ENCODE data around the gene LANCL3. TPM values are rescaled to one million over a fixed set of nuclear protein-coding genes. Genes with fewer than 3 reads are reported as not detected.

Gene LANCL3
- polyA plus RNA-seq, 2 donors, result 0.98 to 1.4 TPM

GRCh38 chrX:37686369-37686995 lies 115.0 kb downstream of the LANCL3 start:
- peak overlapping the region; percentile 45 to 57 for H3K4me3 ChIP-seq (ENCODE audit: low read depth in 1 of 2, low read length in 2 of 2)
- WGBS, 2 donors, result 71 to 72% methylated on average over 9 of the region's 9 CpGs
- H3K36me3 ChIP-seq (ENCODE audit: control insufficient read depth in 2 of 2, insufficient read depth in 2 of 2, low read length in 1 of 2), result no peaks in the 10 kb centered on the region
- H3K27me3 ChIP-seq (ENCODE audit: control insufficient read depth in 1 of 2, insufficient read depth in 2 of 2, low read length in 2 of 2), result no peaks in the 10 kb centered on the region
- peaks cover 0 to 3% of the 10 kb centered on the region in 2 donors for H3K9me3 ChIP-seq (ENCODE audit: control insufficient read depth in 2 of 2, insufficient read depth in 1 of 2, low read depth in 1 of 2, low read length in 1 of 2)
- H3K27ac ChIP-seq (ENCODE audit: low read depth in 2 of 2, low read length in 1 of 2), result peak overlapping the region in 1 of 2 donors; percentile 50
- H3K4me1 ChIP-seq (ENCODE audit: control insufficient read depth in 2 of 2, insufficient read depth in 2 of 2, low read length in 1 of 2), result peaks cover 0 to 4% of the 10 kb centered on the region in 2 donors

GRCh38 chrX:37686996-37687395 lies 115.5 kb downstream of the LANCL3 start:
- no peak overlapping the region for H3K4me3 ChIP-seq (ENCODE audit: low read depth in 1 of 2, low read length in 2 of 2)
- peaks cover 0 to 3% of the 10 kb centered on the region in 2 donors for H3K9me3 ChIP-seq (ENCODE audit: control insufficient read depth in 2 of 2, insufficient read depth in 1 of 2, low read depth in 1 of 2, low read length in 1 of 2)
- H3K36me3 ChIP-seq (ENCODE audit: control insufficient read depth in 2 of 2, insufficient read depth in 2 of 2, low read length in 1 of 2), result no peaks in the 10 kb centered on the region
- no peaks in the 10 kb centered on the region for H3K27me3 ChIP-seq (ENCODE audit: control insufficient read depth in 1 of 2, insufficient read depth in 2 of 2, low read length in 2 of 2)
- H3K4me1 ChIP-seq (ENCODE audit: control insufficient read depth in 2 of 2, insufficient read depth in 2 of 2, low read length in 1 of 2), result peaks cover 0 to 4% of the 10 kb centered on the region in 2 donors
- WGBS, 2 donors, result 75 to 88% methylated on average over 3 of the region's 3 CpGs
- no peak overlapping the region for H3K27ac ChIP-seq (ENCODE audit: low read depth in 2 of 2, low read length in 1 of 2)

- peaks cover 0 to 3% of the 10 kb centered on the region in 2 donors for H3K9me3 ChIP-seq (ENCODE audit: control insufficient read depth in 2 of 2, insufficient read depth in 1 of 2, low read depth in 1 of 2, low read length in 1 of 2)
- peaks cover 0 to 4% of the 10 kb centered on the region in 2 donors for H3K4me1 ChIP-seq (ENCODE audit: control insufficient read depth in 2 of 2, insufficient read depth in 2 of 2, low read length in 1 of 2)
- H3K4me3 ChIP-seq (ENCODE audit: low read depth in 1 of 2, low read length in 2 of 2), result no peak overlapping the region
- H3K27me3 ChIP-seq (ENCODE audit: control insufficient read depth in 1 of 2, insufficient read depth in 2 of 2, low read length in 2 of 2), result peaks cover 0 to 5% of the 10 kb centered on the region in 2 donors
- H3K27ac ChIP-seq (ENCODE audit: low read depth in 2 of 2, low read length in 1 of 2), result no peak overlapping the region
- peaks cover 0 to 3% of the 10 kb centered on the region in 2 donors for H3K36me3 ChIP-seq (ENCODE audit: control insufficient read depth in 2 of 2, insufficient read depth in 2 of 2, low read length in 1 of 2)
Measured at GRCh38 chrX:37690119-37690518, 118.7 kb downstream of the LANCL3 start.

- Histone ChIP-seq H3K4me1 (ENCODE audit: control insufficient read depth in 2 of 2, insufficient read depth in 2 of 2, low read length in 1 of 2) (no peaks in the 10 kb centered on the region), H3K9me3 (ENCODE audit: control insufficient read depth in 2 of 2, insufficient read depth in 1 of 2, low read depth in 1 of 2, low read length in 1 of 2) (no peaks in the 10 kb centered on the region), H3K36me3 (ENCODE audit: control insufficient read depth in 2 of 2, insufficient read depth in 2 of 2, low read length in 1 of 2) (peaks cover 0 to 3% of the 10 kb centered on the region in 2 donors), H3K27me3 (ENCODE audit: control insufficient read depth in 1 of 2, insufficient read depth in 2 of 2, low read length in 2 of 2) (peaks cover 0 to 5% of the 10 kb centered on the region in 2 donors), H3K27ac (ENCODE audit: low read depth in 2 of 2, low read length in 1 of 2) (no peak overlapping the region), H3K4me3 (ENCODE audit: low read depth in 1 of 2, low read length in 2 of 2) (no peak overlapping the region)
- WGBS, 2 donors, result 78 to 80% methylated on average over 3 of the region's 3 CpGs
Measured at GRCh38 chrX:37692918-37693317, 121.5 kb downstream of the LANCL3 start.

- H3K27me3 ChIP-seq (ENCODE audit: control insufficient read depth in 1 of 2, insufficient read depth in 2 of 2, low read length in 2 of 2), result peaks cover 0 to 8% of the 10 kb centered on the region in 2 donors
- no peak overlapping the region for H3K27ac ChIP-seq (ENCODE audit: low read depth in 2 of 2, low read length in 1 of 2)
- no peaks in the 10 kb centered on the region for H3K9me3 ChIP-seq (ENCODE audit: control insufficient read depth in 2 of 2, insufficient read depth in 1 of 2, low read depth in 1 of 2, low read length in 1 of 2)
- H3K36me3 ChIP-seq (ENCODE audit: control insufficient read depth in 2 of 2, insufficient read depth in 2 of 2, low read length in 1 of 2), result peaks cover 0 to 3% of the 10 kb centered on the region in 2 donors
- no peak overlapping the region for H3K4me3 ChIP-seq (ENCODE audit: low read depth in 1 of 2, low read length in 2 of 2)
- 29 to 36% methylated on average over 1 of the region's 1 CpG for WGBS, 2 donors
- H3K4me1 ChIP-seq (ENCODE audit: control insufficient read depth in 2 of 2, insufficient read depth in 2 of 2, low read length in 1 of 2), result peaks cover 0 to 2% of the 10 kb centered on the region in 2 donors
Measured at GRCh38 chrX:37697169-37697760, 125.8 kb downstream of the LANCL3 start.

GRCh38 chrX:37701588-37701987 lies 130.1 kb downstream of the LANCL3 start:
- H3K4me1 ChIP-seq (ENCODE audit: control insufficient read depth in 2 of 2, insufficient read depth in 2 of 2, low read length in 1 of 2), result peaks cover 0 to 2% of the 10 kb centered on the region in 2 donors
- H3K27ac ChIP-seq (ENCODE audit: low read depth in 2 of 2, low read length in 1 of 2), result no peak overlapping the region
- WGBS, 2 donors, result 70 to 79% methylated on average over 4 of the region's 4 CpGs
- H3K9me3 ChIP-seq (ENCODE audit: control insufficient read depth in 2 of 2, insufficient read depth in 1 of 2, low read depth in 1 of 2, low read length in 1 of 2), result no peaks in the 10 kb centered on the region
- peaks cover 0 to 3% of the 10 kb centered on the region in 2 donors for H3K27me3 ChIP-seq (ENCODE audit: control insufficient read depth in 1 of 2, insufficient read depth in 2 of 2, low read length in 2 of 2)
- H3K4me3 ChIP-seq (ENCODE audit: low read depth in 1 of 2, low read length in 2 of 2), result no peak overlapping the region
- H3K36me3 ChIP-seq (ENCODE audit: control insufficient read depth in 2 of 2, insufficient read depth in 2 of 2, low read length in 1 of 2), result no peaks in the 10 kb centered on the region

- WGBS, 2 donors, result 57 to 81% methylated on average over 3 of the region's 3 CpGs
- Histone ChIP-seq H3K4me3 (ENCODE audit: low read depth in 1 of 2, low read length in 2 of 2) (no peak overlapping the region), H3K27me3 (ENCODE audit: control insufficient read depth in 1 of 2, insufficient read depth in 2 of 2, low read length in 2 of 2) (peaks cover 0 to 5% of the 10 kb centered on the region in 2 donors), H3K36me3 (ENCODE audit: control insufficient read depth in 2 of 2, insufficient read depth in 2 of 2, low read length in 1 of 2) (no peaks in the 10 kb centered on the region), H3K9me3 (ENCODE audit: control insufficient read depth in 2 of 2, insufficient read depth in 1 of 2, low read depth in 1 of 2, low read length in 1 of 2) (no peaks in the 10 kb centered on the region), H3K4me1 (ENCODE audit: control insufficient read depth in 2 of 2, insufficient read depth in 2 of 2, low read length in 1 of 2) (no peaks in the 10 kb centered on the region), H3K27ac (ENCODE audit: low read depth in 2 of 2, low read length in 1 of 2) (no peak overlapping the region)
Measured at GRCh38 chrX:37711991-37712390, 140.5 kb downstream of the LANCL3 start.

- Histone ChIP-seq H3K36me3 (ENCODE audit: control insufficient read depth in 2 of 2, insufficient read depth in 2 of 2, low read length in 1 of 2) (no peaks in the 10 kb centered on the region), H3K27ac (ENCODE audit: low read depth in 2 of 2, low read length in 1 of 2) (no peak overlapping the region), H3K9me3 (ENCODE audit: control insufficient read depth in 2 of 2, insufficient read depth in 1 of 2, low read depth in 1 of 2, low read length in 1 of 2) (no peaks in the 10 kb centered on the region), H3K4me3 (ENCODE audit: low read depth in 1 of 2, low read length in 2 of 2) (no peak overlapping the region), H3K27me3 (ENCODE audit: control insufficient read depth in 1 of 2, insufficient read depth in 2 of 2, low read length in 2 of 2) (peaks cover 0 to 5% of the 10 kb centered on the region in 2 donors), H3K4me1 (ENCODE audit: control insufficient read depth in 2 of 2, insufficient read depth in 2 of 2, low read length in 1 of 2) (no peaks in the 10 kb centered on the region)
- WGBS, 2 donors, result 53 to 67% methylated on average over 3 of the region's 3 CpGs
Measured at GRCh38 chrX:37712458-37712857, 141.0 kb downstream of the LANCL3 start.

GRCh38 chrX:37714479-37714878 lies 143.0 kb downstream of the LANCL3 start:
- H3K27ac ChIP-seq (ENCODE audit: low read depth in 2 of 2, low read length in 1 of 2), result no peak overlapping the region
- WGBS, 2 donors, result 67 to 84% methylated on average over 2 of the region's 2 CpGs
- no peaks in the 10 kb centered on the region for H3K4me1 ChIP-seq (ENCODE audit: control insufficient read depth in 2 of 2, insufficient read depth in 2 of 2, low read length in 1 of 2)
- no peaks in the 10 kb centered on the region for H3K36me3 ChIP-seq (ENCODE audit: control insufficient read depth in 2 of 2, insufficient read depth in 2 of 2, low read length in 1 of 2)
- peaks cover 0 to 5% of the 10 kb centered on the region in 2 donors for H3K27me3 ChIP-seq (ENCODE audit: control insufficient read depth in 1 of 2, insufficient read depth in 2 of 2, low read length in 2 of 2)
- no peaks in the 10 kb centered on the region for H3K9me3 ChIP-seq (ENCODE audit: control insufficient read depth in 2 of 2, insufficient read depth in 1 of 2, low read depth in 1 of 2, low read length in 1 of 2)
- no peak overlapping the region for H3K4me3 ChIP-seq (ENCODE audit: low read depth in 1 of 2, low read length in 2 of 2)

GRCh38 chrX:37716602-37717001 lies 145.1 kb downstream of the LANCL3 start:
- no peaks in the 10 kb centered on the region for H3K36me3 ChIP-seq (ENCODE audit: control insufficient read depth in 2 of 2, insufficient read depth in 2 of 2, low read length in 1 of 2)
- no peak overlapping the region for H3K27ac ChIP-seq (ENCODE audit: low read depth in 2 of 2, low read length in 1 of 2)
- no peaks in the 10 kb centered on the region for H3K9me3 ChIP-seq (ENCODE audit: control insufficient read depth in 2 of 2, insufficient read depth in 1 of 2, low read depth in 1 of 2, low read length in 1 of 2)
- H3K27me3 ChIP-seq (ENCODE audit: control insufficient read depth in 1 of 2, insufficient read depth in 2 of 2, low read length in 2 of 2), result peaks cover 0 to 2% of the 10 kb centered on the region in 2 donors
- no peaks in the 10 kb centered on the region for H3K4me1 ChIP-seq (ENCODE audit: control insufficient read depth in 2 of 2, insufficient read depth in 2 of 2, low read length in 1 of 2)
- no peak overlapping the region for H3K4me3 ChIP-seq (ENCODE audit: low read depth in 1 of 2, low read length in 2 of 2)

Measured in esophagus (tissue), 2 donors.